Activated CD4-positive, alpha-beta T cell treated with anti-CD3 and anti-CD28 coated beads for 36 hours (primary cell): Measurements from ENCODE around the gene CEPT1. TPM values are rescaled to one million over a fixed set of nuclear protein-coding genes. Genes with fewer than 3 reads are reported as not detected.

Source experiments
- ATAC-seq: fragments of 200-7000 bp; cut with Tn5 transposase; one replicate; pipeline ENCODE4 v1.10.0; 2021; ENCODE audit warnings: mild to moderate bottlenecking, moderate library complexity
- CTCF ChIA-PET: fragments of 350-600 bp; sonication (Branson Sonifier 250); formaldehyde crosslinking; loops from one replicate; lab custom pipeline; 2021; ENCODE audit warnings: antibody characterized with exemption; lab: Charles Lee
- POLR2A ChIA-PET: fragments of 350-600 bp; sonication (Branson Sonifier 250); formaldehyde crosslinking; loops from one replicate; lab custom pipeline; 2021; ENCODE audit warnings: antibody characterized with exemption, inconsistent platforms; lab: Charles Lee
- DNase-seq: peaks from one replicate; pipeline ENCODE4 v3.0.0-alpha.2; 2020
- H3K27ac Mint-ChIP-seq: one replicate; pipeline ENCODE4 v1.8.0; 2021; ENCODE audit warnings: mixed read lengths
- H3K27me3 Mint-ChIP-seq: one replicate; pipeline ENCODE4 v1.8.0; 2021; ENCODE audit warnings: mixed read lengths
- H3K36me3 Mint-ChIP-seq: one replicate; pipeline ENCODE4 v1.8.0; 2021; ENCODE audit warnings: low read depth, mixed read lengths
- H3K4me1 Mint-ChIP-seq: one replicate; pipeline ENCODE4 v1.8.0; 2021; ENCODE audit warnings: mixed read lengths
- H3K4me3 Mint-ChIP-seq: one replicate; pipeline ENCODE4 v1.8.0; 2021; ENCODE audit warnings: mild to moderate bottlenecking, moderate library complexity, mixed read lengths
- H3K9me3 Mint-ChIP-seq: one replicate; pipeline ENCODE4 v1.8.0; 2021; ENCODE audit warnings: low read depth, mixed read lengths
- intact Hi-C, 2 experiments: fragments of 100-400 bp; cut with DNase I in 1 of 2; cut with micrococcal nuclease in 1 of 2; formaldehyde crosslinking; loops; one replicate each; pipeline versions ENCODE4 v1.14.2 to v1.15.1; 2022 to 2024; cut with DNase I, micrococcal nuclease
- total RNA-seq, 2 experiments: library from RNA; stranded (reverse); gene quantifications; one replicate each; pipeline ENCODE4 v1.2.3, GENCODE V29; 2021

The CEPT1 gene
- total RNA-seq, 2 experiments from 2014 or later: 34.7 to 49.1 TPM

DNA sequence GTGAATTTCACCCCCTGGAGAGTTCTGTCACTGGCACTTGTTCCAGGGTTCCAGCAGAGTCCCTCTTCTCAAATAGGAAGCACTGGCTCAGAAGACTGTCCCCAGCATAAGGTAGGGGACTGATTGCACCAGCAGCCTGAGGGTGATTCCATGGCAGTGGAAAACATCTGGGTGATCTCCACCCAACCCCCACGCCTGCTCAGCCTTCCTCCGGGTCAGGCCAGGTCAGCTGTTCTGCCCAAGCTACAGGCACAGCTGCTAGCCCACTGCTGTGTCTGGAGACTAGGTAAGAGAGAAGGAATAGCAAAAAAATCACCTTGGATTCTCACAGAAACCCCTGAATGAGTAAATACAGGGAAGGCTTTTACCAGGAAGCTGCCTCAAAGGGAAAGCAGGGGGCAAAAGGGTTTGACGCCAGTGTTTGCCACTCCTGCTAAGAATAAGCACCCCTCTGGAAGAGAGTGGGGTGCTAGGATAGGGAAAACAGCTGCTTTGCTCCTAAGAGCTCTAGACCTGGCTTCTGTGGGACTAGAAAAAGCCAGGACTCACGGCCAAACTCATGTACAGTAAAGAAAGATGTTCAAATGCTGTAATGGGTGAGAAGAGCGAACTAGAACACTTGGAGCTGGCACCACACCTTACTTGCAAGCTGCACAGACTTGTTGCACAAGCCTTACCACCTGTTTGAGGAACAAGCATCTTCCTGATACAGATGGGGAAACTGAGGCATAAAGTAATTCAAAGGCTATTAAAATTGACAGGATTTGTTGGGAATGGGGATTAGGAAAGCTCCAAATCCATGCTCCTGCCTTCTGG is 61.5 kb downstream of the CEPT1 start:
- no peaks in the 10 kb centered on the region for H3K9me3 Mint-ChIP-seq
- intact Hi-C loops: loop anchor here (5.0 kb wide), 6 partner anchors 246 to 556 kb away; partner anchors contain the start of genes ATP5PB (in 1 of the 2), DDX20 (in 1 of the 2), KCNA3 (in 1 of the 2) and WDR77 (in 1 of the 2)
- H3K27me3 Mint-ChIP-seq: no peaks in the 10 kb centered on the region
- H3K36me3 Mint-ChIP-seq: peaks cover 41% of the 10 kb centered on the region
- peak; percentile 46 for DNase-seq
- H3K27ac Mint-ChIP-seq: peak overlapping the region; percentile 98
- ChIA-PET CTCF (interaction anchor here (1.1 to 9.1 kb wide), 5 partner anchors 10 to 274 kb away, joined by 3 to 115 read pairs (median 6); no protein-coding TSS in a partner anchor), POLR2A (interaction anchor here (1.2 to 2.7 kb wide), 2 partner anchors 14 to 17 kb away, joined by 4 to 19 read pairs; no protein-coding TSS in a partner anchor)
- ATAC-seq: no peak
- H3K4me1 Mint-ChIP-seq: peaks cover 61% of the 10 kb centered on the region
- peak overlapping the region; percentile 96 for H3K4me3 Mint-ChIP-seq

- POLR2A ChIA-PET: interaction anchor here (2.7 kb wide), 1 partner anchor 13 kb away, joined by 19 read pairs; no protein-coding TSS in a partner anchor
- intact Hi-C loops: loop anchor here (5.0 kb wide), 6 partner anchors 245 to 555 kb away; partner anchors contain the start of genes ATP5PB (in 1 of the 2), DDX20 (in 1 of the 2), KCNA3 (in 1 of the 2) and WDR77 (in 1 of the 2)
Measured at GRCh38 chr1:111202366-111202706, 62.3 kb downstream of the CEPT1 start.

GRCh38 chr1:111202707-111203623 is 62.9 kb downstream of the CEPT1 start:
- intact Hi-C loops: loop anchor here (1.0 to 5.0 kb wide), 7 partner anchors 64 to 554 kb away; partner anchors contain the start of genes ATP5PB (in 1 of the 2), DDX20 (in 1 of the 2), KCNA3 (in 1 of the 2) and WDR77 (in 1 of the 2)
- Mint-ChIP-seq H3K27ac (peak overlapping the region; percentile 98), H3K9me3 (no peaks in the 10 kb centered on the region), H3K4me1 (peaks cover 52% of the 10 kb centered on the region), H3K36me3 (peaks cover 26% of the 10 kb centered on the region), H3K4me3 (peak overlapping the region; percentile 96), H3K27me3 (no peaks in the 10 kb centered on the region)
- no peak for ATAC-seq
- DNase-seq: no peak
- ChIA-PET CTCF (interaction anchor here (1.4 to 9.1 kb wide), 2 partner anchors 12 to 18 kb away, joined by 5 to 115 read pairs; no protein-coding TSS in a partner anchor), POLR2A (interaction anchor here (0.7 to 0.9 kb wide), 2 partner anchors 14 to 64 kb away, joined by 3 to 5 read pairs; no protein-coding TSS in a partner anchor)

More at GRCh38 chr1:111202366-111202706, 62.3 kb downstream of the CEPT1 start:
- Mint-ChIP-seq H3K27ac (peak overlapping the region; percentile 98), H3K36me3 (peaks cover 33% of the 10 kb centered on the region), H3K4me3 (peak overlapping the region; percentile 96), H3K9me3 (no peaks in the 10 kb centered on the region), H3K27me3 (no peaks in the 10 kb centered on the region), H3K4me1 (peaks cover 52% of the 10 kb centered on the region)
- DNase-seq: no peak
- no peak for ATAC-seq
- CTCF ChIA-PET: interaction anchor here (1.7 to 9.1 kb wide), 3 partner anchors 13 to 238 kb away, joined by 4 to 115 read pairs (median 25); no protein-coding TSS in a partner anchor

GRCh38 chr1:111203681-111204200 is 63.7 kb downstream of the CEPT1 start:
- ChIA-PET CTCF (interaction anchor here (1.4 to 9.1 kb wide), 2 partner anchors 11 to 17 kb away, joined by 5 to 115 read pairs; no protein-coding TSS in a partner anchor), POLR2A (interaction anchor here (0.7 to 0.9 kb wide), 2 partner anchors 13 to 65 kb away, joined by 3 to 5 read pairs; no protein-coding TSS in a partner anchor)
- Mint-ChIP-seq H3K4me3 (peak overlapping the region; percentile 96), H3K27ac (peak overlapping the region; percentile 98), H3K27me3 (no peaks in the 10 kb centered on the region), H3K4me1 (peaks cover 56% of the 10 kb centered on the region), H3K36me3 (peaks cover 19% of the 10 kb centered on the region), H3K9me3 (no peaks in the 10 kb centered on the region)
- intact Hi-C loops: loop anchor here (1.0 to 5.0 kb wide), 9 partner anchors 12 to 554 kb away; partner anchors contain the start of genes ATP5PB (in 1 of the 2), DDX20 (in 1 of the 2), KCNA3 (in 1 of the 2) and WDR77 (in 1 of the 2)
- DNase-seq (peak; percentile 92), ATAC-seq (peak; percentile 27)

DNA sequence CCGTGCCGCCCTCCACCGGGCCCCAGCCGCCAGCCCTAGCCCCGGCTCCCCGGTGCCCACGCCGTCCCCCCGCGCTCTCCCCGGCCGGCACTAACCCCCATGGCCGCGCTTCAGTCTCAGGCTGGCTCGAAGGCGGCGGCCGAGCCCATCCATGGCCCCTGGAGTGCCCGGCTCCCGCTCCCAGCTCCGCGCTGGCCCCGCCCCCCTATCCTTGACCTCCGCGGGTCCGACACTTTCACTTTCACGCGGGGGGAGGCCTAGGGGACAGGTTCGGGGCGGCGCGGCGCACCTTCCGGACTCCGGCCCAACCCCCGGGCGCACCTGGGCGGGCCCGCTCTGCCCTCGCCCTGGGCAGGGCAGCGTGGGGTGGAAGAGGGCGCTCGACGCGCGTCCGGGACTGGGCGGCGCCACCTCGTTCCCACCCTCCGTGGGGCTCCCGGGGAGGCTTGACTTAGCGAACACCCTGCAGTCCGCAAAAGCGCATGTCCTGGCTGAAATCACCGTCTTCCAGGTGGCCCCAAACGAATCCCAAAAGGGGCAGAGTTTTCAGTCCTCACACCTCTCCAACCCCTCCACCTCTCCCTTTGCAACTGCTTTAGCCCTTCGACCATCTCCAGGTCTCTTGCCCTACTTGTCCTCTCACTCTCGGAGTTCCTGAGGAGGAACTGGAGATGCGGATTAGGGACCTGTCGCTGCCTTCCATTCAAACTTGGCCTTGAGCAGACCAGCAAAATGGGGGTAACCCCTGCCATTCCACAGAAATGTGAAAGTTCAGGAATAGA is 64.4 kb downstream of the CEPT1 start:
- Mint-ChIP-seq H3K27me3 (no peaks in the 10 kb centered on the region), H3K9me3 (no peaks in the 10 kb centered on the region), H3K27ac (peak overlapping the region; percentile 98), H3K36me3 (peaks cover 12% of the 10 kb centered on the region), H3K4me1 (peaks cover 60% of the 10 kb centered on the region), H3K4me3 (peak overlapping the region; percentile 96)
- intact Hi-C loops: loop anchor here (1.0 to 5.0 kb wide), 8 partner anchors 11 to 553 kb away; partner anchors contain the start of genes ATP5PB (in 1 of the 2), DDX20 (in 1 of the 2), KCNA3 (in 1 of the 2) and WDR77 (in 1 of the 2)
- ChIA-PET POLR2A (interaction anchor here (0.7 to 0.9 kb wide), 2 partner anchors 12 to 65 kb away, joined by 3 to 5 read pairs; no protein-coding TSS in a partner anchor), CTCF (interaction anchor here (1.4 to 9.1 kb wide), 2 partner anchors 10 to 17 kb away, joined by 5 to 115 read pairs; no protein-coding TSS in a partner anchor)
- peak; percentile 77 for DNase-seq
- ATAC-seq: peak; percentile 54

GRCh38 chr1:111204983-111205713 is 65.1 kb downstream of the CEPT1 start:
- CTCF ChIA-PET: no interaction called here

GRCh38 chr1:111205714-111206050 is 65.7 kb downstream of the CEPT1 start:
- H3K27ac Mint-ChIP-seq: peak overlapping the region; percentile 75
- peak overlapping the region; percentile 23 for H3K4me3 Mint-ChIP-seq
- ATAC-seq (no peak), DNase-seq (no peak)
- no peaks in the 10 kb centered on the region for H3K27me3 Mint-ChIP-seq
- H3K36me3 Mint-ChIP-seq: peaks cover 2% of the 10 kb centered on the region
- H3K4me1 Mint-ChIP-seq: peaks cover 66% of the 10 kb centered on the region
- ChIA-PET POLR2A (no interaction called here), CTCF (interaction anchor here (1.0 to 1.1 kb wide), 2 partner anchors 10 to 742 kb away, joined by 3 to 5 read pairs; no protein-coding TSS in a partner anchor)
- no peaks in the 10 kb centered on the region for H3K9me3 Mint-ChIP-seq
- intact Hi-C loops: no loop called here

More at GRCh38 chr1:111204983-111205713, 65.1 kb downstream of the CEPT1 start:
- Mint-ChIP-seq H3K36me3 (peaks cover 5% of the 10 kb centered on the region), H3K4me1 (peaks cover 66% of the 10 kb centered on the region), H3K9me3 (no peaks in the 10 kb centered on the region), H3K27ac (peak overlapping the region; percentile 75), H3K4me3 (peak overlapping the region; percentile 96), H3K27me3 (no peaks in the 10 kb centered on the region)
- DNase-seq (no peak), ATAC-seq (no peak)
- intact Hi-C loops: loop anchor here (1.0 to 5.0 kb wide), 8 partner anchors 10 to 552 kb away; partner anchors contain the start of genes ATP5PB (in 1 of the 2), DDX20 (in 1 of the 2), KCNA3 (in 1 of the 2) and WDR77 (in 1 of the 2)
- POLR2A ChIA-PET: no interaction called here

GRCh38 chr1:111208921-111209320 is 68.9 kb downstream of the CEPT1 start:
- DNase-seq: no peak
- Mint-ChIP-seq H3K36me3 (peaks cover 2% of the 10 kb centered on the region), H3K4me1 (peaks cover 57% of the 10 kb centered on the region), H3K27ac (no peak overlapping the region), H3K4me3 (no peak overlapping the region), H3K27me3 (no peaks in the 10 kb centered on the region), H3K9me3 (no peaks in the 10 kb centered on the region)
- ChIA-PET CTCF (interaction anchor here (1.3 kb wide), 1 partner anchor 13 kb away, joined by 3 read pairs; no protein-coding TSS in a partner anchor), POLR2A (interaction anchor here (0.5 kb wide), 1 partner anchor 409 kb away, joined by 6 read pairs; no protein-coding TSS in a partner anchor)
- intact Hi-C loops: no loop called here
- no peak for ATAC-seq

GRCh38 chr1:111209622-111210021 is 69.6 kb downstream of the CEPT1 start:
- intact Hi-C loops: loop anchor here in 1 of 2 experiments (10.0 kb wide), 1 partner anchor 995 kb away; the partner anchor contains the start of gene KCNC4

More at GRCh38 chr1:111209622-111210021, 69.6 kb downstream of the CEPT1 start:
- DNase-seq (no peak), ATAC-seq (no peak)
- ChIA-PET POLR2A (no interaction called here), CTCF (interaction anchor here (0.7 kb wide), 1 partner anchor 217 kb away, joined by 3 read pairs; no protein-coding TSS in a partner anchor)
- peaks cover 2% of the 10 kb centered on the region for H3K36me3 Mint-ChIP-seq
- H3K9me3 Mint-ChIP-seq: no peaks in the 10 kb centered on the region
- no peaks in the 10 kb centered on the region for H3K27me3 Mint-ChIP-seq
- H3K4me1 Mint-ChIP-seq: peaks cover 63% of the 10 kb centered on the region
- H3K4me3 Mint-ChIP-seq: no peak overlapping the region
- no peak overlapping the region for H3K27ac Mint-ChIP-seq
